ENCODE measurements around the gene GYG2. TPM values are rescaled to one million over a fixed set of nuclear protein-coding genes. Genes with fewer than 3 reads are reported as not detected.

The GYG2 gene
- polyA plus RNA-seq, 3 donors, result 17.8 to 18.6 (median 17.8) TPM

DNA sequence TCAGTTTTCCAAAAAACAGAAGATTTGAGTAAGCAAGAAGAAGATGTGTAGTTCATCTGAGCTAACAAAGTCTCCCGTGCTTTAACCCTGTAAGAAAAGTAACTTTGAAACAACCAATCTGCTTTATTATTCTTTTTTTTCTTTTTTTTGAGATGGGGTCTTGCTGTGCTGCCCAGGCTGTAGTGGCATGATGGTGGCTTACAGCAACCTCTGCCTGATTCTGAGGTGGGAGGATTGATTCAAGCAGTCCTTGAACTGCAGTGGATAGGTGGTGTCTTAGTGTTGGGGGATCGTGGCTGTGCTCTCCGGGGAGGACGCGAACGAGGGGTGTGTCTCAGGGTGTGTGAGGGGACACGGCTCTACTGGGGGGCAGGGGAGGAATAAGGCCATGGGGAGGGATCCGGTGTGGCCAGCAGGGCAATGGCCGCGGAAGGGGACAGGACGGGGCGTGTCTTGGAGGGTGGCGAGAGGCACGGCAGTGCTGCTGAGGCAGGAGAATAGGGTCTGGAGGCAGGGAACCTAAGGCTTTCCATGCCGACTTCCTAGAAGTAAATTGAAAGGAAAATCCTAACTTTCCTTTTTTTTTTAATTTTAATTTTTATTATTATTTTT is 98.0 kb downstream of the GYG2 start:
- DNase-seq (ENCODE audit: extremely low read depth in 1 of 11, low read depth in 9 of 11, low spot score in 4 of 11), result no peak

DNA sequence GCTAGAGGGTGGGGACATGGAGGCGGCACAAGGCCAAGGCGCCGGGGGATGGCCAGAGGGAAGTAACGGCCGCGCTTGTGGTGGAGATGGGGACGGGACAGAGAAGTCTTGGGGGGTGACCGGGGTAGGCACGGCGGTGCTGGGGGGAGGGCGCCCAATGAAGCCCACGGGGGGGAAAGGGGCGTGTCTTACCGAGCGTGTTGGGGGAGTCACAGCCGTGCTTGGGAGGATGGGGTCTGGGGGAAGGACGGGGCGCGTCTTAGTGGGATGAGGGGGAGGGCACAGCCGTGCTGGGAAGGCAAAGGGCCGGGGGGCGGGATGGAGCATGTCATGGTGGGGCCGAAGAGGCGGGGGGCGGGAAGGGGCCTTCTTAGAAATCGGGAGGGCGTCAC is 99.5 kb downstream of the GYG2 start:
- DNase-seq (ENCODE audit: extremely low read depth in 1 of 11, low read depth in 9 of 11, low spot score in 4 of 11), result peak in 7 of 11 donors; percentile 31 to 68 (median 60)

DNA sequence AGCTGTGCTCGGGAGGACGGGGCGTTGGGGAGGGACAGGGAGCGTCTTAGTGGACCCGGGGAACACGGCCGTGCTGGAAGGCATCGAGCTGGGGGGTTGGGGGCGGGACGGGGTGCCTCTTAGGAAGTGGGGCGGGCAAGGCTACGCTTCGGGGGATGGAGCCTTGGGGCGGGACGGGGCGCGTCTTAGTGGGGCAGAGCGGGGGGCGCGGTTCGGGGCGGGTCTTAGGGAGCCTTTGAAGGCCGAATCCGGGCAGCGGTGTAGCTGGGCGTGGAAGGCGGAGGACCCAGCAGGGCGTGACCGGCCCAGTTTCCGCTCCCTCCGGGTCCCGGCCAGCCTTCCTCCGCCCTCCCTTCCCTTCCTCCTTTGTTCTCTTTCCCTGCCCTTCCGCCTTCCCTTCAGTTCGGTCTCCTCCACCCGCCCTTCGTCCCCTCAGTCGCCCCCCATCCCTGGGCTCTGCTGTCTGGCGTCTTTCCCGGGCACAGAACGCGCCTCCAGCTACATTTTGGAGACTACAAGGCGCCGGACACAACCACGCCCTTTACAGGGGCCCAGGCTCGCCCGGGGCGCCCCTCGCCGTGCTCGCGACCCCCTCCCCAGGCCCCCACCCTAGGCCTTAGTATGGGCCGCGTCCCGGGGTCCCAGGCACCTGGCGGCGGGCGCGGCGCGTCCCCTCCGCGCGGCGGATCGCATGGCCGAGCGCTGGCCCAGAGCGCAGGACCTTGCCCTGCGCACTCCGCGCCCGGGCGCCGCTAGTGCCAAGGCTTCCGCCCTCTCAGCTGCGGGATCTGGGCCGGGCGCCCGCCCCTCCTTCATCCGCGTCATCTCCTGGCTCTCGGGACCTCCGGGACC is 100.1 kb downstream of the GYG2 start, which contains the start of gene ARSD:
TSS of gene ARSD (minus strand) at position 757 of the 852 bp plus-strand sequence. CDS start at position 693, 64 bp downstream.
- DNase-seq (ENCODE audit: extremely low read depth in 1 of 11, low read depth in 9 of 11, low spot score in 4 of 11), result peak; percentile 45 to 89 (median 84)

DNA sequence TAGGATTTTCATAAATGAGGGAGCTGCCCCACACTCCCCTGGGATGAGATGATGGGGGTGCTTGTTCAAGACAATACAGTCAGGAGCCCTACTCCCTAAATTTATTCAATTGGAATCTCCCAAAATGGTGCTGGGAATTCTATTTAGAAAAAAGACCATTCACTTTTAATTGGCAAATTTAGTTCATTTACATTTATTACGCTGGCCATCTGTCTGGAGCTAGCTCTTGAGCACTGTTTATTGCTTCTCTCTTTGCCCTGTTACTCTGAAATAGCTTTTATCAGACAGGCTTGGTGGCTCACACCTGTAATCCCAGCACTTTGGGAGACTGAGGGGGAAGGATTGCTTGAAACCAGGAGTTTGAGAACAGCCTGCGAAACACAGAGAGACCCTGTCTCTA is 102.4 kb downstream of the GYG2 start:
- DNase-seq (ENCODE audit: extremely low read depth in 1 of 11, low read depth in 9 of 11, low spot score in 4 of 11), result no peak

DNA sequence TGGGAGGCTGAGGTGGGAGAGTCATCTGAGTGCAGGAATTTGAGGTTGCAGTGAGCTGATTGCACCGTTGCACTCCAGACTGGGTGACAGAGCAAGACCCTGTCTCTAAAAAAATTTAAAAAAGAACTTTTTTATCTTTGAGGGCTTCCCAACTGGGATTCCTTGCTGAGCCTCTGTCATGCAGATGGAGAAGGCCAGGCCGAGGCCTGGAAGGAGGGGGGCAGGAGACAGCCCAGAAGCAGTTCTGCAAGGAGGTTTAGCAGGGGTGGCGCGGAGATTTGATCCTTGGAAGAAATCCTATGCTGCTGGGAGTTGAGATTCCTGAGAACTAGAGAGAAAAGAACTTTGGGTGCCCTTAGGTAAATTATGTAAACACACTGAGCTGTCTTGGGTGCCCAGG is 102.9 kb downstream of the GYG2 start:
- DNase-seq (ENCODE audit: extremely low read depth in 1 of 11, low read depth in 9 of 11, low spot score in 4 of 11), result no peak

Other genes with a start within 250 kb of the GYG2 start
- gene CD99, start 137.6 kb upstream of the GYG2 start, polyA plus RNA-seq (ENCODE audit: insufficient read length in 3 of 3), result 100 to 1,000 TPM; 152 to 198 (median 196) TPM
- gene XG, start 76.9 kb upstream of the GYG2 start, polyA plus RNA-seq (ENCODE audit: insufficient read length in 3 of 3), result under 1 TPM; 0.20 to 0.53 (median 0.50) TPM
- gene ARSD, start 100.4 kb downstream of the GYG2 start, polyA plus RNA-seq (ENCODE audit: insufficient read length in 3 of 3), result 10 to 100 TPM; 47.3 to 84.1 (median 48.1) TPM
- not detected for gene ARSH, start 177.6 kb downstream of the GYG2 start, polyA plus RNA-seq (ENCODE audit: insufficient read length in 3 of 3)
- gene ARSF, start 212.5 kb downstream of the GYG2 start, polyA plus RNA-seq (ENCODE audit: insufficient read length in 3 of 3), result under 1 TPM; 0.14 to 0.29 (median 0.19) TPM

Measured in renal cortex interstitium (tissue), 11 donors.